Erythroblast (primary cell): Measurements from ENCODE around the gene TRIM26.

ENCODE experiments used
- GATA1 ChIP-seq: IDR thresholded peaks from 2 replicates; pipeline ENCODE4 v1.6.1; 2011; ENCODE audit warnings: low read depth, mild to moderate bottlenecking, control low read depth, low read length, moderate library complexity
- POLR2A ChIP-seq: IDR thresholded peaks from 2 replicates; pipeline ENCODE4 v1.6.1; 2011; ENCODE audit warnings: mild to moderate bottlenecking, low read length

GRCh38 chr6:30258204-30258603, 45.0 kb upstream of the TRIM26 start:
- TF ChIP-seq POLR2A = no peak
- TF ChIP-seq GATA1 = no peak
